Smooth muscle cell of bladder (primary cell): ENCODE results near the gene ZNF267. TPM values are rescaled to one million over a fixed set of nuclear protein-coding genes. Genes with fewer than 3 reads are reported as not detected.

ENCODE experiments used
- total RNA-seq: library from RNA; depleted of rRNA; stranded (reverse); fragments of >200 nt; gene quantifications from 2 replicates; pipeline ENCODE4 v1.2.3, GENCODE V29; 2014

The ZNF267 gene
- 7.5 and 8.2 TPM in 2 replicates for total RNA-seq

GRCh38 chr16:31873556-31874365 lies at the start of gene ZNF267:
ZNF267 (plus strand) TSS chr16:31873807; CDS start chr16:31873967, 160 bp downstream.

